ENCODE measurements around the gene SPHKAP.
"Not testable (repeated sequence)": the region's sequence is repeated elsewhere in the genome, so short reads cannot be mapped to it uniquely, and the experiment has no call there.

Gene SPHKAP

GRCh38 chr2:228102949-228103348 lies 78.5 kb downstream of the SPHKAP start:
- DNase-seq = no peak

- peak; percentile 28 for DNase-seq
Observed at GRCh38 chr2:228094377-228094921, 87.0 kb downstream of the SPHKAP start.

- no peak for DNase-seq
Observed at GRCh38 chr2:228092056-228092455, 89.4 kb downstream of the SPHKAP start.

- DNase-seq = no peak
Observed at GRCh38 chr2:228086561-228086960, 94.9 kb downstream of the SPHKAP start.

GRCh38 chr2:228084717-228085116 lies 96.8 kb downstream of the SPHKAP start:
- DNase-seq = no peak

GRCh38 chr2:228083131-228083530 lies 98.4 kb downstream of the SPHKAP start:
- DNase-seq = no peak

GRCh38 chr2:228082571-228082970 lies 98.9 kb downstream of the SPHKAP start:
- DNase-seq = no peak

GRCh38 chr2:228079194-228079593 lies 102.3 kb downstream of the SPHKAP start:
- DNase-seq = no peak

- not testable (repeated sequence) for DNase-seq
Observed at GRCh38 chr2:228076695-228077094, 104.8 kb downstream of the SPHKAP start.

GRCh38 chr2:228072669-228073068 lies 108.8 kb downstream of the SPHKAP start:
- no peak for DNase-seq

GRCh38 chr2:228067309-228067708 lies 114.2 kb downstream of the SPHKAP start:
- DNase-seq = no peak

- no peak for DNase-seq
Observed at GRCh38 chr2:228066126-228066798, 115.2 kb downstream of the SPHKAP start.

GRCh38 chr2:228065686-228066085 lies 115.8 kb downstream of the SPHKAP start:
- DNase-seq = no peak

GRCh38 chr2:228064796-228065315 lies 116.6 kb downstream of the SPHKAP start:
- DNase-seq = no peak

GRCh38 chr2:228064024-228064423 lies 117.5 kb downstream of the SPHKAP start:
- DNase-seq = no peak

GRCh38 chr2:228063558-228063957 lies 117.9 kb downstream of the SPHKAP start:
- no peak for DNase-seq

- no peak for DNase-seq
Observed at GRCh38 chr2:228059735-228060134, 121.8 kb downstream of the SPHKAP start.

GRCh38 chr2:228056293-228057097 lies 125.0 kb downstream of the SPHKAP start:
- DNase-seq = no peak

GRCh38 chr2:228048838-228049490 lies 132.5 kb downstream of the SPHKAP start:
- peak; percentile 67 for DNase-seq

- DNase-seq = no peak
Observed at GRCh38 chr2:228040995-228041394, 140.5 kb downstream of the SPHKAP start.

- peak; percentile 51 for DNase-seq
Observed at GRCh38 chr2:228039752-228040534, 141.5 kb downstream of the SPHKAP start.

GRCh38 chr2:228038967-228039366 lies 142.5 kb downstream of the SPHKAP start:
- no peak for DNase-seq
